DMS79 (cell line): ENCODE results near the gene WSCD2.
A peak's percentile ranks its signal among the peaks of the same experiment; 100 is the strongest.

ENCODE experiments used
- DNase-seq: peaks from one replicate; lab custom pipeline; 2025; lab: John Stamatoyannopoulos, UW

WSCD2 gene

DNA sequence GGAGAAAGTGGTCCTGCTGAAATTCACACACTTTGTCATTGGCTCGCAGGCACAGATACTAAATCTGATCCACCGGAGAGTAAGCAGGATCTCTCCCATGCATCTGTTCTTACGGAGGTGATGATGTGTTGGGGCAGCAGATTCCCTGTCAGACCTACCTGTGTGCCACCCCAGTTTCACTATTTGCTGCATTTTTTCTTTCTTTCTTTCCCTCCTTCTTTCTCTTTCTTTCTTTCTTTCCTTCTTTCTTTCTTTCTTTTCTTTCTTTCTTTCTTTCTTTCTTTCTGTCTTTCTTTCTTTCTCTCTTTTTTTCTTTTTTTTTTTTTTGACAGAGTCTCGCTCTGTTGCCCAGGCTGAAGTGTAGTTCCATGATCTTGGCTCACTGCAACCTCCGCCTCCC, 37.4 kb downstream of the WSCD2 start:
- DNase-seq = no peak

DNA sequence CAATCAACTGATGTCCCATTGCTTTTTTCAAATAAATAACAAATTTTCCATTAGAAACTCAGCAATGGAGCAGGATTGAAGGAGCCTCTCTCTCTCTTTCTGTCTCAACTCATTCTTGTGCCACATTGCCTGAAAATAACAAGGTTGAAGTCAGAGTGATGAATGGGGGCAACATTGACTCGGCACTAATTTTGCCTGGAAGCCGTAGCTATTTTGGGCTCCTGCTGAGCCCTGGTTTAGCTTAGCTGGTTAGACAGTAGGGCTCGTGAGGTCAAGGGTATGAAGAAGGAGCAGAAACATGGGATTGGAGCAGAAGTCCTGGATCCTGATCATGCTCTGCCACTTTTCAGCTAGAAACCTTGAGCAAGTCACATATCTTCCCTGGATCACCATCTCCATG, 38.9 kb downstream of the WSCD2 start:
- DNase-seq = no peak

DNA sequence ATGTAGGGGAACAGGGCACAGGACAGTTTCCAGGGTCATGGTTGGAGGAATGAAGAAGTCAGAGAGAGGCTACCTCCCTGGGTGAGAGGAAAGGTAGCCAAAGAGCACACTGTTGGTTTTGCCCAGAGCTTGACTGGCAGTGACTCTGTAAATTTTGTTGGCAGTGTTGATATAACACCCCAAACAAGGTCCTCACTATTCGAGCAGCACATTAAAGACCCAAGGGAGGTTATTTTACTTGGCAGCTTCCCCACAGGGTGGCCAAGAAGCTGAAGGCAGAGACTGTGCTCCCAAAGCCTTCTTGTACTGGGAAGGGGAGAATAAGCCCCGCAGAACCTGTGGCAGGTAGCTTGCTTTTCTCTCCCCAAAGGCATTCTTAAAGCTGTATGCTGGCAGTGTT, 40.6 kb downstream of the WSCD2 start:
- no peak for DNase-seq

DNA sequence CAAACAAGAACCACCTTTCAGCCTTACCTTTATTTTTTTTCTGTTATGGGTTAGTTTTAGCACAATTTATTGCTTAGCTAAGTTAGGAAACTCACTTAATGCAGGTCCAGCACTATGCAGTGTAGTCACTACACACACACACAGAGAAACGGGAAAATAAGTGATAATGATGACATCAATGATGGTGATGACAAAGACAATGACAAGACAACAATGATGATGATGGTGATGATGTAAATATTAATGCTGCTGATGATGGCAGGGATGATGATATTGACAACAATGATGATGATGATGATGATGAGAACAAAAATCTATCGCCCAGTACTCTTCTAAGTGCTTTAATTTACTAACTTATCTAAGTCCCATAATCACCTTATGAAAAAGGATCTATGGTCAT, 41.1 kb downstream of the WSCD2 start:
- no peak for DNase-seq

DNA sequence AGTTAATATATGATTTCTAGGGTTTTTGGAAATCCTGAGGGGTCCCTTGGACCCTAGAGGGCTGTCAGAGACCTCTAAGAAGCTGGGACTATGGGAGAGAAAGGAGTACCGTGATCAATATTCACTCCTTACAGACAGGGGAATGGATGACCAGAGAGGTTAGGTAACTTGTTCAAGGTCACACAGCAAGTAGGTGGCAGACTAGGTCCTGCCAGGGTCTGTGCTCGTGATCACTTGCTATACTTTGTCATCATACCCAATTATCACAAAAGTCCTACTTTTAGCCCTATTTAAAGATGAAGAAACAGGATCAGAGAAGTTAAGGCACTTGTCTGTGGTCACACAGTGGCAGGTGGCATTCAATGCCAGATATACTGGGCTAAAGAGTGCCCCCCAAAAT, 42.9 kb downstream of the WSCD2 start:
- no peak for DNase-seq

DNA sequence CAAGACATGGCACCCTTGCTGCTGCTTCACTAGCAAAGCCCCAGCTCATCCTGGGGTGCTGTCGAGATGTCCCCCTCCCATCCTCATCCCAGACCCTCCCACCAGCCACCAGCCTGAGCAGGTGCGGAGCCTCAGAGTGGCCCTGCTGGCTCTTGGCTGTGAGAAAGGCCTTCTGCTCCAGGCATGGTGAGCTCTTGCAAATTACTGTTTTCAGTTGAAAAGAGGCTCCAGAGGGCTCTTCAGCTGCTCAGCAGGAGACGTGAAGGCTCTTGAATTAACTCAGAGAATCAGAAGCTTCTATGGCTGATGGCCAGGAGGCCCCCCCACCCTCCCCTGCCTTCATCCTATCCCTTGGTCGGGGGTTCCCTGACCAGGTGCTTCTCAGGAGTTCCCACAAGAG, 44.1 kb downstream of the WSCD2 start:
- peak; percentile 8 for DNase-seq

DNA sequence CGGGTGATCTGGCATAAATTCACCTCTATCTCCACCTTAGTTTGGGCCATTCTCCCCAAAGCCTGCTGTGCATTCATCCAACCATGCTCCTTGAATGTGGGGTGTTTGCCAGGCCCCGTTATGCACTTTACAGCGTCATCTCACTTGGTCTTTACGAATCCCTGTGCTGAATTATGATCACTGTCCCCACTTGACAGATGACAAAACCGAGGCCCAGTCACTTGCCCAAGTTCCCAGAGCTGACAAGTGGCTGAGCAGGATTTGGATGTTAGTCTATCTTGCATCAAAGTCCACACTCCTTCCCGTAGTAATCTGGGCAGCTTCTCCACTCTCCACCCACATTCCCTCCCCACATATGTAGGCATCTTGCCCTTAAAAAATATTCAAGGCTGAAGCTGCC, 44.8 kb downstream of the WSCD2 start:
- DNase-seq = no peak

DNA sequence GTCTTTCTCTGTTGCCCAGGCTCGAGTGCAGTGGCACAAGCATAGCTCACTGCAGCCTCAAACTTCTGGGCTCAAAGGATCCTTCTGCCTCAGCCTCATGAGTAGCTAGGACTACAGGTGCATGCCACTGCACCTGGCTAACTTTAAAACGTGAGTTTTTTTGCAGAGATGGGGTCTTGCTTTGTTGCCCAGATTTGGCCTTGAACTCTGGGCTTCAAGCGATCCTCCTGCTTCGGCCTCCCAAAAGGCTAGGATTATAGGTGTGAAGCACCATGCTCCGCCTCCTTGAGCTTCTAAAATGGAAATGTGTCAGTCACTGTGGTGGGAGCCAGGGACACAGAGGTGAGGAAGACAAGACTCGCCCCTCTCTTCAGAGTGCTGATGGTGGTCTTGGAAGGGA, 45.6 kb downstream of the WSCD2 start:
- DNase-seq = no peak

DNA sequence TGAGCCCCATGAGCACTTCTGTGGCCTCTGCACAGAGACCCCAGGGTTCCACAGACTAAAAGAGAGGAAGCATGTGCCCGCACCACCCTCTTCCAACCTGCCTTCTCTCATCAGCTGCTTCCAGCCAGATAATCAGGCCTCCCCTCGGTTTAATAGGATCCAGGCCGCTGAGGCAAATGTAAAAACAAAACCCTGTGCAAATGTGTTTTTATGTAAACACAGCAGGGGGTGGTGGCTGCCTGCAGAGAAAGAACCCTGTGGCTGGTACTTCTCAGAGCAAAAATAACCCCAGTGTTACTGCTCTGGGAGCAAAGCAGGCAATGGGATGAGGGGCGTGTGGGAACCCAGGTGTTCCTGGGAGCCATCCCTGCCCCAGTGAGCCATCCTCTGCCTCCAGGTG, 46.2 kb downstream of the WSCD2 start:
- DNase-seq = no peak

DNA sequence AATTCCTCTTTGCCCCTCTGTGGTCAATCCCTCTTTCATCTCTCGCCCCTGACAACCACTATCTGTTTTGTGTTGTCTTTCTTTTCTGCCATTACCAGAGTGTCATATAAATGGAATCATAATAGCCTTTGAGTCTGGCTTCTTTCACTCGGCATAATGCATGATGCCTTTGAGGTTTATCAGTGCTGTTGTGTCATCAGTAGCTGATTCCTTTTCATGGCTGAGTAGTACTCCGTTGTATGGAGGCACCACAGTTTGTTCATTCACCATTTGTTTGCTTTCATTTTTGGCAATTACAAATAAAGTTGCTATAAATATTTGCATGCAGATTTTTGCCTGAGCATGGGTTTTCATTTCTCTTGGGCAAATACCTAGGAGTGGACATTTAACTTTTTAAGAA, 47.2 kb downstream of the WSCD2 start:
- no peak for DNase-seq

DNA sequence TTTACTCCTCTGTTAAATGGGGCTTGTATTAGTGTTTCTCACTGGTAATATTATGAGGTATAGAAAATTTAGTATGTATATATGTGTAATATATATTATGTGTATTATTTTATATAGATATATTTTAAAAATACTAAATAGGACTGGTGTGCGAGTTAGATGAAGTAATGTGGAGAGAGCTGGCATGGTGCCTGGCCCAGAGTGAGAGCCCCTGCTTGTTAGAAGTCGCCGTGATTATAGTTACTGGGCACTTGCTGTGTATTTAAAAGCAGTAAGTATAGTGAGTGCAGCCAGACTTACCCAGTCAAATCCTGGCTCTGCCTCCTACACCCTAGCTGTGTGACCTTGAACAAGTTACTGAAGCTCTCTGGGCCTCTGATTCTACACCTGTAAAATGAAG, 48.0 kb downstream of the WSCD2 start:
- no peak for DNase-seq

DNA sequence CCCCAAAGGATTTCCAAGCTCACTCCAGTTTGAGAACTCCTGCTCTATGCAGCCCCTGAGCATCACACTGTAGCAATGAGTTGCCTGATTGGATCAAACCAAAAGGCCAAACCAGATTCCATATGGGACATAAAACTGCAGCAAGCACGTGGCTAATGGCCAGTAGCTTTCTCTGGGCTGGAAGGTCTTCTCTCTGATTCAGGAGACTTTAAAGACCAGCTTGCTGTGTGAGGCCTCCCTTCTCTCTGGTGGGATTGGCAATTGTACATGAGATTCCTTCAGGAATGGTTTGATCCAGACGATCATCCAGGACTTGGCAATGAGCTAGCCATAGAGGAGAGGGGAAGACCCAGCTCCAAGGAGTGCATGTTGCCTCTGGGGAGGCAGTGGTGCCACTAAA, 50.2 kb downstream of the WSCD2 start:
- DNase-seq = no peak

DNA sequence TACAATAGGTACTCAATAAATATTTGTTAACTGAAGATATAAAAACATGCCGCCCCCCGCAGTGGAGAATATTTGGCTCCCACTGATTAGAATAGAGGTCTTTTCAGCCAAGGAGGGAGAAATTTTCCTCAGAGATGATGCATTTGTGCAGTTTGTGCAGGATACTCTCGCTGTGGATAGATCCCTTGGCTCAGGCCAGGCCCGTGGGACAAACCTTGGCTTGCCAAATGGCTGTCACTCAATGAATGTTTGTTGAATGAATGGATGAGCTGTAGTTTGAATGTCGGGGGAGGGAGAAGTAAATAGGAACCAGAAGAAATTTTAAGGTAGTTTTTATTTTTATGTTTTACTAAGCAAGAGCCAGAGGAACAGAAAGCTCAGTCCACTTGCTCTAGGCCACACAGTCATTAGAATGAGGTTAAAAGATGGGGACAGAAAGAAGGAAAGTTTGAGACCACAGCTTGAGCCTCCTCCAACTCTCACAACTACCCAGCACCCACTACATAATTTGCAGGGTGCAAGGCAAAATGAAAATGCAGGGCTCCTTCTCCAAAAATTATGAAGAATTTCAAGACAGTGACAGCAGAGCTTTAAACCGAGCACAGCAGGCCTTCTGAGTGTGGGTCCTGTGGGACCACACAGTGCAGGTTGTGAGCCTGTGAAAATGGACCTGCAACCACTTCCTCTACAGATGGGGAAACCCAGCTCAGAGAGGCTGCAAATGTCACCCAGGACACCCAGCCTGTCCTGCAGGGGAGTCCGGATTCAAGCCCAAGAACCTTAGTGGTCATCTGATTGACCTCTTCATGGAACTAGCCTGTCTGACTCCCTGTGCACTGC, 51.4 kb downstream of the WSCD2 start:
- DNase-seq = no peak

DNA sequence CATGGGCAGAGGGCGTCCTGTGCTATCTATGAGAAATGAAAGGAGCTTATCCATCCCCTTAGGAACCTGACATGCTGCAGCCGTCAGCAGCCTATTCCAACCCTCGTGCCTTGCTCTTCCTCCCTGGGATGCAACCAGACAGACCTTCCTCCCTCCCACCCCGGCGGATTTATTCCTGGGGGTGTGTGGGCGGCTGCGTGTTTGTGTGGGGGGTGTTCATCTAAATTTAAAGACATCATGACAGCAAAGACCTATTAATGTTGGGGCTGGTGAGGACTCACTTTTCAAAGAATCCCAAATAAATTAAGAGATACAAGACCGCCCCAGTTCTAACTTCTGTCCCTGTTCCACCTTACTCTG, 52.0 kb downstream of the WSCD2 start:
- no peak for DNase-seq

DNA sequence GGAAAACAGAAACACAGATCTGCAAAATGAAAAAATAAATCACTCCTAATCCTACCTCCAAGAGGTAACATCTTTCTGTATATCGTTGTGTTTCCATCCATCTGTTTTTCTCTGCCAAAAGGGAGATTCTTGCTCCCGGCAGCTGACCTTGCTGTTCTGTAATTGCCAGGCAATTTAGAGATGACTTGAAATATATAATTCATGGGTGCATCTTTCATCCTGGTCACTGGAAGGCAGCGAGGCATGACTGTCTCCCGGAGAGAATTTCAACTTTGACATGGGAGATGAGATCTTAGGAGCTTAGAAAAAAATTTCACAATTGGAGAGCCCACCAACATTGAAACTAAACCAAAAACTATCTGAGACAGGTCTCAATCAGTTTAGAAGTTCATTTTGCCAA, 53.0 kb downstream of the WSCD2 start:
- no peak for DNase-seq

DNA sequence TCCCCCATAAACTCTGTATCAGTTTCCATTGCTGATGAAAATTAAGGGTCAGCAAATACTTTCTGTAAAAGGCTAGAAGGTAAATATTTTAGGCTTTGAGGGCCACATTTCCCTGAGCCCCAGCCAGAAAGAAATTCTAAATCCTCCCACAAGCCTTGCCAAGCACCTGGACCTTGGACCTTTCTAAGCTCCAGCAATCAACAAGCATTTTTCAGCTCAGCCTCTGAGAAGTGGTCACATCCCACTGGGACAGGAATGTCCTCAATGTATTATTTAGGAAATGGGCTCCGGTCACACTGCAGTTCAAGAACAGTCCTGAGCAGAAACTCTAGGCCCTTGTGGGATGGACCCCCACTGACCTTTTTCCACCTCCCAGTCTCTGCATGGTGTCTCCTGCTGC, 55.9 kb downstream of the WSCD2 start:
- no peak for DNase-seq

DNA sequence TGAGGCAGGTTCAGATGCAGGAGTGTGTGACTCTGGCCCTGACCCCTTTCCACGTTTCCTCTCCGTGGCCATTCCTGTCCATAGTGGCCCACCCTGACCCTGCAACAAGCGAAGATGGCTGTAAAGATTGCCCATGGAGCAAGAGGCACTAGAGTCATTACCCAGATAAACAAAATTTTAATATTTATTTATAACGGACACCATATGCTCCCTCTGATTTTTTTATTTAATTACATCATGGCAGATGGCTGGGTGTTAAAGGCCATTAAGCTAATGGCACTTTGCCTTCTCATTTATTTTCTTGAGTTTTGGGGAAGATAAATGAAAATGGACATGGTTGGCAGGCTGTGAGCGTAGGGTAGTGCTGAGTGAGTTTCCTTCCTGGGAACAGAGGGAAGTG, 58.7 kb downstream of the WSCD2 start:
- no peak for DNase-seq

DNA sequence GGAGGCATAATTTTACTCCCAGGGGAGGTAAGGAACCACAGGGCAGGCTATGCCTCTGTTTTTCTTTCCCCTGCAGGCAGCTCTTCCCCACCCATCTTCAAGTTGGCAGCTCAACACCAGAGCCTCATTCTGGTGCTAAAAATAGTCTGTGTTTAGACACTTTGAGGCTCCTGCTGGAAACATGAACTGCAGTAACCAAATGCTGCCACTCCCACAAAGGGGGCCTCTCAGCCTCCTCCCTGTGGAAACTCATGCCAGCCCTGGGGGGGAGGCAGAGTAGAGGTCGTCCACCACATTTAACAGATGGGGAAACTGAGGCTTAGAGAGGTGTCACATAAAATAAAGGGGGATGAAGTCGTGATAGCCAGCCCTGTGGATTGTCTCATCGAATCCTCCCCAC, 61.4 kb downstream of the WSCD2 start:
- no peak for DNase-seq

DNA sequence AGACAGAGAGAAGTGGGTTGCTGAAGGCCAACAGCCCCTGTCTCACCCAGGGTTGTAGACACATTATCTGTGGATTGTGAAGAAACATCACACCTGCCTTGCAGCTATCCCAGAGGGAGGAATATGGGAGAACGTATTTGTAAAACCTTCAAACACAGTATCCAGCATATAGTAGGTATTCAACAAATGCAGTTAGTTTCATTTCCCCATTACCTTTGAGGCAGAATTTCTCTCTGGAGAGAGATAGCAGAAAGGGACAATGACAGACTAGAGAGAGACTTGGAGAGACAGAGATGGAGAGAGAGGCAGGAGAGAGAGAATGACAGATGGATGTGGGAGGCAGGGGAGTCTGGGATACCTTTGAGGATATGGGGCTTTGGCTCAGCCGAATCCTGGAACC, 62.0 kb downstream of the WSCD2 start:
- no peak for DNase-seq

DNA sequence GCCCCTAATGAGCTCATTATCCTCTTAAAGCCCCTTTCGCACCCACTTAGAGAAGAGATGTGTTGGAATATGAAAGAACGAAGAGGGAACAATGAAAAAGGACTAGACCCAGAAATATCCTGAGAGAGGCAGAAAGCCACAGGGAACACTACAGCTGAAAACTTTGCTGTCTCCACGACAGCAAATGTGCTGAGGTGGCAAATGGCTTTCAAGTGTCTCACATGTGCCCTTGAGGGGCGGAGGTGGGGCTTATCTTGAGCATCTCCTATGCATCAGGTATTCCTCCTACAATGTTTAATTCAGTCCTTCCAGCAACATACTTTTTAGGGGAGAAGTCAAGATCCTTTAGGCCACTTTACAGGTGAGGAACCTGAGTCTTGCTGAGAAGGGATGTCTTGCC, 62.9 kb downstream of the WSCD2 start:
- no peak for DNase-seq

DNA sequence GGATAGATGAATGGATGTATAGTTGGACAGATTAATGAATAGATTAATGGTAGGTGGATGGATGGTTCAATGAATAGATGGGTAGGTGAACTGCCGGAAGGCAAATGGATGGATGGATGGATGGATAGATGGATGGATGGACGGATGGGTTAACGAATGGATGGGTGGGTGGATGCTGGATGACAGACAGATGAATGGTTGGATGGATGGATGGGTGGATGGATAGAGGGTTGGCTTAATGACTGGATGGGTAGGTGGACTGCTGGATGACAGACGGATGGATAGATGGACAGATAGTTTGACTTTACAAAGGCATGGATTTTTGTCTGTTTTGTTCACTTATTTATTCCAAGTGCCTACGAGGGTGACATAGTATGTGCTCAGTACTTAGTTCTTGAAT, 64.4 kb downstream of the WSCD2 start:
- no peak for DNase-seq

DNA sequence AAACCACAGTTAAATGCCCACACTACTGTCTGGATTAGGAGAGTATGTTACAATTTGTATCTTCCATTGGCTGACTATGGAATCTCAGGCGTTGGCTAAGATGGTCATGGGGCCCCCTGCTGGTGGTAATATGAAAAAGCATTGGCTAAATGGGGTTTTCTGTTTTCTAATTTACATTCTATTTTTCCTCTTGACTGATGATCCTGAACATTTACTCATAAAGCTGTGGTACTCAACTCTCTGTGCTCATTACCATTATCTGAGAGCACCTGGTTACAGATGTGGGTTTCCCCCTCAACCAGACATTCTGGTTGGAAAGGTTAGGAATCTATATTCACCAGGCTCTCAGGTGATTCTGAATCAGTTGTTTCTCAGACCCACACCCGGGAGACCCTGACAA, 64.8 kb downstream of the WSCD2 start:
- no peak for DNase-seq

DNA sequence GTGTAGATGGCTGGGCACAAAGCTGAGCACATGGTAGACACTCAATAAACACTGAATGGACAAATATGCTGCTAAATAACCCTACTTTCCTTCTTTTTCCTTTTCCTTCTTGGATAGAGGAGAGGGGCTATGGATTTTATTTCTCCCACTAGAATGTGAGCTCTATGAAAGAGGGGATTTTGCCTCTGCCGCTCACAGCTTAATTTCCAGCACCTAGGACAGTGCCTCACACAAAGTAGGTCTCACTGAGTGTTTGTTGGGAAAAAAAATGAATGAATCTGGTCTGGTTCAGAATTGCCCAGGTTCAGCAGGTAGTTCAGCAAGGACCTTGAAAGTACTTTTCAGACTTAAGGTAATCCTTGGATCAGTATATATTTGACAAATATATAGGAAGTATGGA, 65.5 kb downstream of the WSCD2 start:
- DNase-seq = no peak

DNA sequence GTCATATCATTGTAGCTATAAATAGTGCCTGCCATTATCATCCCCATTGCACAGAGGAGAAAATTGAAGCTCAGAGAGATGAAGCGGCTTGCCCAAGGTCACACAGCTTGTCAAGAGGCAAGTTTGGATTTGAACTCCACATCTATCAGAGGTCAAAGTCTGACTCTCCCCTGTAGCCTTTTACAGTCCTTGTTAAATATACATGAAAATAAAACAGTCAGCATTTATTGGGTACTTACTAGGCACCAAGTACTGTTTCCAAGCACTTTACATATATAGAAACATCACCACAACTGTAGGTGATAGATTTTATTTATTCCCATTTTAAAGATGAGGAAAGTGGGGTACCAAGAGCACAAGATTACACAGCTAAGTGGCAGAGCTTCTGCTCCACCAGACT, 67.2 kb downstream of the WSCD2 start:
- no peak for DNase-seq

DNA sequence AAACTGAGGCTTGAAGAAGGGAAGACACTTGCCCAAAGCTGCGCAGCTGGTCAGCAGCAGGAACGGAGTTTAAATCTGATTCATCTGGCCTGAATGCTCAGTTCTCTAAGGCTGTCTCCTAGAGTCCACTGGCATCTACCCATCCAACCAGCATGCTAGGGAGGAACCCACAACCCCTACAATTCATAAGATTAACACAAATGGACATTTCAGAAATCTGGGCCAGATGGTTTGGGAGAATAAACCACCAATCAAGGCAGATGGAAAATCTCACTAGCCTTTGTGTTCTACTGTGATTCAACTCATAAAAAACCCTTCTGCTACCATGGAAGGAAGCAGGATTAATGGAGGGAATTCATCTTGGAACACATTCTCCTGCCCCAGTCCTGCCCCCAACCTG, 67.8 kb downstream of the WSCD2 start:
- DNase-seq = no peak
